Loucy (cell line): ENCODE data around the gene NPEPPS.
A peak's percentile ranks its signal among the peaks of the same experiment; 100 is the strongest.

ENCODE experiments used
- EZH2phosphoT487 ChIP-seq: fragments of 200-600 bp; IDR thresholded peaks from 2 replicates; pipeline ENCODE4 v1.6.1; 2018; ENCODE audit warnings: antibody characterized with exemption, mild to moderate bottlenecking, moderate library complexity, borderline replicate concordance
- TF ChIP-seq, protein P1 (sequence below): fragments of 200-600 bp; sonication (generic); conservative IDR thresholded peaks from 2 replicates; pipeline ENCODE4 v1.5.1; 2014; ENCODE audit warnings: mild to moderate bottlenecking, antibody characterized with exemption, low read length

DNA sequence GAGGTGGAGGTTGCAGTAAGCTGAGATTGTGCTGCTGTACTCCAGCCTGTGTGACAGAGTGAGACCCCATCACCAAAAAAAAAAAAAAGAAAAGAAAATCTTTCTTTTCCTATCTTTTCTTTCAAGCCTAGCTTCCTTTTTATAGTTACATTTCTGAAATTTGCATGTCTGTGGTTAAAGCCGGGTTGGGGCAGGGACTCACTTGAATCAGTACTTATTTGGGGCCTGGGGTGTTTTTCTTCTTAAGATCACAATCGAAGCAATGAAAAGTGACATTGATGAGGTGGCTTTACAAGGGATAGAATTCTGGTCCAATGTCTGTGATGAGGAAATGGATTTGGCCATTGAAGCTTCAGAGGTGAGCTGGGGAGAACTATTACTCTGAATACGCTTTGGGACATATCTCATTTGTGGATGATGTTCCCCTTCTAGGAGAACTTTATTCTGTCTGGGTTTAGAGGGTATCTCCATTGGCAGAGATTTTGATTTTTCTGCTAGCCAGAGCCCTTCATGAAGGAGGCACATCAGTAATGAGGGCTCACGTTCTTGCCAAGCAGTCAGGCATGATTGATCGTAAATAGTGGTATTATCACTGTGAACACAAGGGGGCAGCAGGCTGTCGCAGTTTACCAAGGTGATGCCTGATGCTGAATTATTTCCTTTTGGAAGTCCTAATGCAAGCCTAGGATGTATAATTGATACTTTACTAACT, 133.2 kb downstream of the NPEPPS start:
- TF ChIP-seq, protein P1, sequence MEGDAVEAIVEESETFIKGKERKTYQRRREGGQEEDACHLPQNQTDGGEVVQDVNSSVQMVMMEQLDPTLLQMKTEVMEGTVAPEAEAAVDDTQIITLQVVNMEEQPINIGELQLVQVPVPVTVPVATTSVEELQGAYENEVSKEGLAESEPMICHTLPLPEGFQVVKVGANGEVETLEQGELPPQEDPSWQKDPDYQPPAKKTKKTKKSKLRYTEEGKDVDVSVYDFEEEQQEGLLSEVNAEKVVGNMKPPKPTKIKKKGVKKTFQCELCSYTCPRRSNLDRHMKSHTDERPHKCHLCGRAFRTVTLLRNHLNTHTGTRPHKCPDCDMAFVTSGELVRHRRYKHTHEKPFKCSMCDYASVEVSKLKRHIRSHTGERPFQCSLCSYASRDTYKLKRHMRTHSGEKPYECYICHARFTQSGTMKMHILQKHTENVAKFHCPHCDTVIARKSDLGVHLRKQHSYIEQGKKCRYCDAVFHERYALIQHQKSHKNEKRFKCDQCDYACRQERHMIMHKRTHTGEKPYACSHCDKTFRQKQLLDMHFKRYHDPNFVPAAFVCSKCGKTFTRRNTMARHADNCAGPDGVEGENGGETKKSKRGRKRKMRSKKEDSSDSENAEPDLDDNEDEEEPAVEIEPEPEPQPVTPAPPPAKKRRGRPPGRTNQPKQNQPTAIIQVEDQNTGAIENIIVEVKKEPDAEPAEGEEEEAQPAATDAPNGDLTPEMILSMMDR = peak; percentile 84
- TF ChIP-seq EZH2phosphoT487 = no peak
